CD8-positive, alpha-beta memory T cell (primary cell): ENCODE measurements around the gene AGR2. TPM values are rescaled to one million over a fixed set of nuclear protein-coding genes. Genes with fewer than 3 reads are reported as not detected.
A peak's percentile ranks its signal among the peaks of the same experiment; 100 is the strongest.

ENCODE experiments used
- CTCF ChIA-PET: fragments of 350-600 bp; sonication (Branson Sonifier 250); formaldehyde crosslinking; loops from one replicate; lab custom pipeline; 2021; ENCODE audit warnings: antibody characterized with exemption; lab: Charles Lee
- POLR2A ChIA-PET: fragments of 350-600 bp; sonication (Branson Sonifier 250); formaldehyde crosslinking; loops from one replicate; lab custom pipeline; 2021; ENCODE audit warnings: antibody characterized with exemption; lab: Charles Lee
- DNase-seq, 5 donors: peaks; one replicate each; pipeline versions ENCODE4 v3.0.0 to v3.0.0-alpha.2; 2020 to 2022; ENCODE audit warnings: mixed read lengths in 1 of 5
- H3K27ac ChIP-seq: one replicate; pipeline ENCODE4 v1.7.0; 2013; ENCODE audit warnings: low read depth, mild to moderate bottlenecking, low read length, moderate library complexity
- H3K27me3 ChIP-seq: 2 replicates; pipeline ENCODE4 v1.7.0; 2013; ENCODE audit warnings: low read length, mild to moderate bottlenecking; ENCODE audit not compliant: insufficient read depth, poor library complexity, severe bottlenecking
- H3K36me3 ChIP-seq: 2 replicates; pipeline ENCODE4 v1.7.0; 2013; ENCODE audit warnings: mild to moderate bottlenecking, low read length, moderate library complexity; ENCODE audit not compliant: insufficient read depth
- H3K4me1 ChIP-seq: 2 replicates; pipeline ENCODE4 v1.7.0; 2013; ENCODE audit warnings: mild to moderate bottlenecking, low read length, moderate library complexity; ENCODE audit not compliant: insufficient read depth
- H3K4me3 ChIP-seq: 2 replicates; pipeline ENCODE4 v1.7.0; 2013; ENCODE audit warnings: mild to moderate bottlenecking, low read length
- H3K9me3 ChIP-seq: 2 replicates; pipeline ENCODE4 v1.7.0; 2013; ENCODE audit warnings: mild to moderate bottlenecking, low read length
- H3K27ac Mint-ChIP-seq, 8 donors: one replicate each; pipeline ENCODE4 v1.8.0; 2020 to 2021; ENCODE audit warnings: mixed read lengths in 8 of 8, mild to moderate bottlenecking in 6 of 8, inconsistent platforms in 3 of 8, moderate library complexity in 3 of 8
- H3K27me3 Mint-ChIP-seq, 2 donors: one replicate each; pipeline ENCODE4 v1.8.0; 2020 to 2021; ENCODE audit warnings: mixed read lengths in 2 of 2, mild to moderate bottlenecking in 1 of 2, moderate library complexity in 1 of 2
- H3K36me3 Mint-ChIP-seq, 3 donors: one replicate each; pipeline ENCODE4 v1.8.0; 2020 to 2021; ENCODE audit warnings: mixed read lengths in 3 of 3, inconsistent platforms in 1 of 3, mild to moderate bottlenecking in 1 of 3
- H3K4me1 Mint-ChIP-seq, 3 donors: one replicate each; pipeline ENCODE4 v1.8.0; 2020 to 2021; ENCODE audit warnings: mixed read lengths in 3 of 3, inconsistent platforms in 1 of 3, mild to moderate bottlenecking in 1 of 3
- H3K4me3 Mint-ChIP-seq, 7 donors: one replicate each; pipeline ENCODE4 v1.8.0; 2020 to 2021; ENCODE audit warnings: mixed read lengths in 7 of 7, mild to moderate bottlenecking in 6 of 7, moderate library complexity in 4 of 7, inconsistent platforms in 2 of 7
- H3K9me3 Mint-ChIP-seq, 5 donors: one replicate each; pipeline ENCODE4 v1.8.0; 2020 to 2022; ENCODE audit warnings: mixed read lengths in 5 of 5, mild to moderate bottlenecking in 3 of 5, moderate library complexity in 2 of 5, inconsistent platforms in 1 of 5
- polyA plus RNA-seq: library from polyadenylated mRNA; unstranded; fragments of 300-500 nt; fragmentation: Illumina TruSeq; gene quantifications from one replicate; pipeline ENCODE4 v1.2.3, GENCODE V29; 2021
- total RNA-seq, 2 experiments: library from RNA; stranded (reverse); gene quantifications; one replicate each; pipeline ENCODE4 v1.2.3, GENCODE V29; 2021

AGR2 gene
- total and polyA plus RNA-seq, 3 experiments from 2014 or later: not detected

GRCh38 chr7:16845746-16846145 lies 40.9 kb upstream of the AGR2 start:
- no peaks in the 10 kb centered on the region for H3K9me3 ChIP-seq
- no peak overlapping the region for H3K27ac Mint-ChIP-seq
- DNase-seq: no peak
- H3K4me3 Mint-ChIP-seq: no peak overlapping the region
- CTCF ChIA-PET: no interaction called here
- H3K4me1 Mint-ChIP-seq: no peaks in the 10 kb centered on the region
- POLR2A ChIA-PET: no interaction called here
- H3K4me3 ChIP-seq: no peak overlapping the region
- H3K9me3 Mint-ChIP-seq: no peaks in the 10 kb centered on the region
- peaks cover 5 to 40% of the 10 kb centered on the region in 2 donors for H3K27me3 Mint-ChIP-seq
- H3K27ac ChIP-seq: no peak overlapping the region
- no peaks in the 10 kb centered on the region for H3K36me3 ChIP-seq
- H3K27me3 ChIP-seq: no peaks in the 10 kb centered on the region
- no peaks in the 10 kb centered on the region for H3K36me3 Mint-ChIP-seq
- H3K4me1 ChIP-seq: no peaks in the 10 kb centered on the region

GRCh38 chr7:16841681-16842080 lies 36.9 kb upstream of the AGR2 start:
- H3K27ac ChIP-seq: no peak overlapping the region
- no peak overlapping the region for H3K4me3 ChIP-seq
- CTCF ChIA-PET: no interaction called here
- H3K36me3 ChIP-seq: no peaks in the 10 kb centered on the region
- Mint-ChIP-seq H3K4me3 (no peak overlapping the region), H3K36me3 (no peaks in the 10 kb centered on the region), H3K9me3 (no peaks in the 10 kb centered on the region), H3K4me1 (no peaks in the 10 kb centered on the region), H3K27ac (peak overlapping the region in 1 of 8 donors; percentile 21), H3K27me3 (peaks cover 3 to 17% of the 10 kb centered on the region in 2 donors)
- POLR2A ChIA-PET: no interaction called here
- DNase-seq: no peak
- H3K27me3 ChIP-seq: no peaks in the 10 kb centered on the region
- H3K9me3 ChIP-seq: no peaks in the 10 kb centered on the region
- no peaks in the 10 kb centered on the region for H3K4me1 ChIP-seq

GRCh38 chr7:16840094-16840493 lies 35.3 kb upstream of the AGR2 start:
- H3K27me3 Mint-ChIP-seq: peaks cover 3 to 17% of the 10 kb centered on the region in 2 donors
- Histone ChIP-seq H3K36me3 (no peaks in the 10 kb centered on the region), H3K27ac (no peak overlapping the region), H3K4me3 (no peak overlapping the region), H3K27me3 (no peaks in the 10 kb centered on the region), H3K4me1 (no peaks in the 10 kb centered on the region), H3K9me3 (no peaks in the 10 kb centered on the region)
- no peaks in the 10 kb centered on the region for H3K9me3 Mint-ChIP-seq
- H3K27ac Mint-ChIP-seq: no peak overlapping the region
- ChIA-PET CTCF (no interaction called here), POLR2A (no interaction called here)
- no peaks in the 10 kb centered on the region for H3K4me1 Mint-ChIP-seq
- no peak for DNase-seq
- no peaks in the 10 kb centered on the region for H3K36me3 Mint-ChIP-seq
- H3K4me3 Mint-ChIP-seq: no peak overlapping the region

- POLR2A ChIA-PET: no interaction called here
- no peaks in the 10 kb centered on the region for H3K36me3 ChIP-seq
- H3K9me3 ChIP-seq: no peaks in the 10 kb centered on the region
- H3K9me3 Mint-ChIP-seq: no peaks in the 10 kb centered on the region
- CTCF ChIA-PET: no interaction called here
- no peak overlapping the region for H3K4me3 Mint-ChIP-seq
- no peak overlapping the region for H3K27ac ChIP-seq
- H3K4me3 ChIP-seq: no peak overlapping the region
- H3K36me3 Mint-ChIP-seq: no peaks in the 10 kb centered on the region
- H3K27me3 ChIP-seq: no peaks in the 10 kb centered on the region
- no peak overlapping the region for H3K27ac Mint-ChIP-seq
- H3K27me3 Mint-ChIP-seq: peaks cover 3 to 17% of the 10 kb centered on the region in 2 donors
- no peaks in the 10 kb centered on the region for H3K4me1 Mint-ChIP-seq
- DNase-seq: no peak
- H3K4me1 ChIP-seq: no peaks in the 10 kb centered on the region
Measured at GRCh38 chr7:16839646-16840045, 34.8 kb upstream of the AGR2 start.

GRCh38 chr7:16838891-16839290 lies 34.1 kb upstream of the AGR2 start:
- Mint-ChIP-seq H3K4me1 (no peaks in the 10 kb centered on the region), H3K27me3 (peaks cover 2 to 10% of the 10 kb centered on the region in 2 donors), H3K4me3 (no peak overlapping the region), H3K36me3 (no peaks in the 10 kb centered on the region), H3K27ac (no peak overlapping the region), H3K9me3 (no peaks in the 10 kb centered on the region)
- POLR2A ChIA-PET: no interaction called here
- Histone ChIP-seq H3K4me1 (no peaks in the 10 kb centered on the region), H3K27ac (no peak overlapping the region), H3K9me3 (no peaks in the 10 kb centered on the region), H3K36me3 (no peaks in the 10 kb centered on the region), H3K4me3 (no peak overlapping the region), H3K27me3 (no peaks in the 10 kb centered on the region)
- no peak for DNase-seq
- CTCF ChIA-PET: no interaction called here

- Histone ChIP-seq H3K4me1 (no peaks in the 10 kb centered on the region), H3K9me3 (no peaks in the 10 kb centered on the region), H3K4me3 (no peak overlapping the region), H3K27me3 (no peaks in the 10 kb centered on the region), H3K36me3 (no peaks in the 10 kb centered on the region), H3K27ac (no peak overlapping the region)
- Mint-ChIP-seq H3K27me3 (peaks cover 1 to 10% of the 10 kb centered on the region in 2 donors), H3K4me1 (no peaks in the 10 kb centered on the region), H3K27ac (no peak overlapping the region), H3K36me3 (no peaks in the 10 kb centered on the region), H3K4me3 (no peak overlapping the region), H3K9me3 (no peaks in the 10 kb centered on the region)
- CTCF ChIA-PET: no interaction called here
- POLR2A ChIA-PET: no interaction called here
- no peak for DNase-seq
Measured at GRCh38 chr7:16838386-16838785, 33.6 kb upstream of the AGR2 start.

GRCh38 chr7:16836481-16836880 lies 31.7 kb upstream of the AGR2 start:
- Histone ChIP-seq H3K36me3 (no peaks in the 10 kb centered on the region), H3K4me1 (no peaks in the 10 kb centered on the region), H3K27me3 (no peaks in the 10 kb centered on the region), H3K27ac (no peak overlapping the region), H3K4me3 (no peak overlapping the region), H3K9me3 (no peaks in the 10 kb centered on the region)
- ChIA-PET CTCF (no interaction called here), POLR2A (no interaction called here)
- Mint-ChIP-seq H3K27me3 (peaks cover 0 to 10% of the 10 kb centered on the region in 2 donors), H3K4me3 (no peak overlapping the region), H3K36me3 (no peaks in the 10 kb centered on the region), H3K9me3 (no peaks in the 10 kb centered on the region), H3K27ac (no peak overlapping the region), H3K4me1 (no peaks in the 10 kb centered on the region)
- no peak for DNase-seq

- Mint-ChIP-seq H3K27ac (no peak overlapping the region), H3K4me3 (no peak overlapping the region), H3K9me3 (peaks cover 0 to 6% (median 0%) of the 10 kb centered on the region in 5 donors), H3K4me1 (no peaks in the 10 kb centered on the region), H3K36me3 (no peaks in the 10 kb centered on the region), H3K27me3 (peaks cover 0 to 17% of the 10 kb centered on the region in 2 donors)
- Histone ChIP-seq H3K4me3 (no peak overlapping the region), H3K9me3 (no peaks in the 10 kb centered on the region), H3K27me3 (no peaks in the 10 kb centered on the region), H3K36me3 (no peaks in the 10 kb centered on the region), H3K27ac (no peak overlapping the region), H3K4me1 (no peaks in the 10 kb centered on the region)
- CTCF ChIA-PET: no interaction called here
- POLR2A ChIA-PET: no interaction called here
- no peak for DNase-seq
Measured at GRCh38 chr7:16833373-16833772, 28.6 kb upstream of the AGR2 start.

GRCh38 chr7:16826060-16826459 lies 21.3 kb upstream of the AGR2 start:
- Mint-ChIP-seq H3K4me3 (no peak overlapping the region), H3K9me3 (peaks cover 0 to 7% (median 0%) of the 10 kb centered on the region in 5 donors), H3K27ac (no peak overlapping the region), H3K27me3 (peaks cover 3 to 57% of the 10 kb centered on the region in 2 donors), H3K4me1 (no peaks in the 10 kb centered on the region), H3K36me3 (no peaks in the 10 kb centered on the region)
- no peak overlapping the region for H3K27ac ChIP-seq
- H3K27me3 ChIP-seq: no peaks in the 10 kb centered on the region
- H3K4me3 ChIP-seq: no peak overlapping the region
- CTCF ChIA-PET: no interaction called here
- POLR2A ChIA-PET: no interaction called here
- no peaks in the 10 kb centered on the region for H3K4me1 ChIP-seq
- DNase-seq: no peak
- no peaks in the 10 kb centered on the region for H3K9me3 ChIP-seq
- no peaks in the 10 kb centered on the region for H3K36me3 ChIP-seq
